Stimulated activated CD8-positive, alpha-beta memory T cell treated with anti-CD3 and anti-CD28 coated beads, Interleukin-7, amount 100 ng/mL, for 48 hours (primary cell): ENCODE results near the gene CCDC73.

Experiments
- DNase-seq, 2 donors: peaks; one replicate each; pipeline ENCODE4 v3.0.0-alpha.2; 2020; ENCODE audit warnings: low read depth in 1 of 2; ENCODE audit errors: extremely low read depth in 1 of 2

Gene CCDC73

DNA sequence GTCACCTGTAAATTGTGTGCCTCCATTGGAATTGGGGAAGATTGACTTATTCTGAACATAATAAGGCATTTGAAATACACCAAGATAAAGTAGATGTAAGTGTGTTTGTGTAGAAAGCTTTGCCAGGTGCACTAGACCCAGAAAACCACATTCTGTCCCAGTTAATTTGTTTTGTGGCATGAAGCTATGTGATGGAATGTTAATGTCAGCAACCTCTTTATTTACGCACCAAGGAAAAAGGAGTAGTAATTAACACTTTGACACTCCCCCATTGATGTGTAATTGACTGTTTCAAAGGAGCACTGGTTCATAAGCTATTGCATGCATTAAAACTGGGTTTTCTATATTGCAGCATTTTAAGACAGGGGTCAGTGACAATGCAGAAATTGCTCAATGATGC, 196.5 kb downstream of the CCDC73 start:
- DNase-seq: no peak

DNA sequence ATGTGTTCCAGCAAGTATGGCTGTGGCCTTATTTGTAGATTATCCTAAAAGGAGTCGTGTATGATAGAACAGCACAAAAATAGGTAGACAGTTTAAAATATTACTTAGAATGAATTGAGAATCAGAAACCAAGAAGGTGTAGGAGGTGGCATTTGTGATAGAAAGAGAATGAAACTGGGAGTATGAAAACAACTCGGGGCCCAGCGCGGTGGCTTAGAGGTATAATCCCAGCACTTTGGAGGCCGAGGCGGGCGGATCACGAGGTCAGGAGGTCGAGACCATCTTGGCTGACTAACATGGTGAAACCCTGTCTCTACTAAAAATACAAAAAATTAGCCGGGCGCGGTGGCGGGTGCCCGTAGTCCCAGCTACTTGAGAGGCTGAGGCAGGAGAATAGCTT, 198.3 kb downstream of the CCDC73 start:
- peak in 1 of 2 donors; percentile 32 for DNase-seq

GRCh38 chr11:32594272-32594671, 200.2 kb downstream of the CCDC73 start:
- DNase-seq: no peak

DNA sequence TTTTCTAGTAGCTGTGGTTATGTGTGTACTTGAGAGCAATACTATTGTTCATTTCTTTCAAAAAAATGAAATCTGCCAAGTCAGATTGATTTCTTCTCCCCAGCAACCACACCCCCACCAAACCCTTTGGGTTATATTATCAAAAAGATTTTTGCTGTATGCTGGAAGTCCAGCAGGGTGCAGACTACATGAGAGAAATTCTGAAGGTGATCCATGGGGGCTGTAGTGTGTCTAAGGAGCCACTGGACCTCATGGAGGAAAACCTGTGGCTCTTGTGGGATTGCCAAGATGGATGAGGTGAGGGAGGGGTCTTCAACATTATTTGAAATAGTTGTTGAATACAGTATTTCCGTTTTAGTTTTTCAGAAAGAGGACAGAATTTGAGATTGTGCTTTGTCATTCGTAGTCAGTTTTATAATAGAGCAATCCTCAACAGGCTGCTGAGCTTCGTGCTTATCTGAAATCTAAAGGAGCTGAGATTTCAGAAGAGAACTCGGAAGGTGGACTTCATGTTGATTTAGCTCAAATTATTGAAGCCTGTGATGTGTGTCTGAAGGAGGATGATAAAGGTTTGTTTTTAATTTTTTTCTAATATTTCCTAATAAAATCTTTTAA, 207.8 kb downstream of the CCDC73 start:
- DNase-seq: no peak

GRCh38 chr11:32584921-32585320, 209.5 kb downstream of the CCDC73 start:
- no peak for DNase-seq

GRCh38 chr11:32583459-32584271, 210.8 kb downstream of the CCDC73 start, which contains the start of gene EIF3M:
EIF3M (plus strand) TSS chr11:32583831; CDS start chr11:32583888, 57 bp downstream.
- peak; percentile 88 to 93 for DNase-seq

- DNase-seq: no peak
These were observed 212.9 kb downstream of the CCDC73 start for GRCh38 chr11:32581556-32581955.

DNA sequence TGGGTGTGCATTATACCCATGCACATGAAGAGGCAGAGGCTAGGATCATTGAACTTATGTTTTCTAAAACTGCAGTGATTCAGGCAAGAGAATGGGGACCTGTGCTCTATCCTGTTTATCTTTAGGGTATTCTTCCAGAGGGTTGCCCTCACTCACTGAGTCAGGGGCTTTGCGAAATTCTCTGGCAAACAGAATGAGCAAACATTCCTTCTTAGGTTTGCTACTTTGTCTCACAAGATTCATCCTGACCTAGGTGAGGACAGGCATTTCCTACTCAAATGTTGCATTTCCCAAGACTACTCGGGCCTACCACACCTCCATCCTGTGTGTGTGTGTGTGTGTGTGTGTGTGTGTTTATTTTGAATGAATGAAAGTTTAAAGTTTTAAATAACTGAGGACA, 213.5 kb downstream of the CCDC73 start:
- DNase-seq: no peak

DNA sequence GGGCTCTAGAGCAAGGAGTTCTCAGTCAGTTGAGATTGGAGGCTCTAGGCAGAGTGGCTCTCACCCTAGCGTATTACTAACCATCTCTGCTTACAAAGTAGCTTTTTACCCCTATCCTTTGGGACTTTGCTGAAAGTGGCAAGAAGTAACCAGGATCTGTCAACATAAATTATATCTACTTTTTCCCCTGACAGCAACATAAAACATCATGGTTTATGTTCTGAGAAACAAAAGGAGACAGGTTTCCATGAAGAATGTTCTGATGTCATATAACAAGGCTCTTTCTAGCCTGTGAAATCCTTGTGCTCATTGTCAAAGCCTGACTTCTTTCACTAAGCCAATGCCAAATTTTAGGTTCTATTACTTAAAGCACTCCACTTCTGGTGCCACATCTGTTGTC, 218.0 kb downstream of the CCDC73 start:
- DNase-seq: no peak

- no peak for DNase-seq
These were observed 219.4 kb downstream of the CCDC73 start for GRCh38 chr11:32575070-32575469.

GRCh38 chr11:32574421-32574820, 220.0 kb downstream of the CCDC73 start:
- DNase-seq: no peak

GRCh38 chr11:32573228-32573627, 221.2 kb downstream of the CCDC73 start:
- no peak for DNase-seq

DNA sequence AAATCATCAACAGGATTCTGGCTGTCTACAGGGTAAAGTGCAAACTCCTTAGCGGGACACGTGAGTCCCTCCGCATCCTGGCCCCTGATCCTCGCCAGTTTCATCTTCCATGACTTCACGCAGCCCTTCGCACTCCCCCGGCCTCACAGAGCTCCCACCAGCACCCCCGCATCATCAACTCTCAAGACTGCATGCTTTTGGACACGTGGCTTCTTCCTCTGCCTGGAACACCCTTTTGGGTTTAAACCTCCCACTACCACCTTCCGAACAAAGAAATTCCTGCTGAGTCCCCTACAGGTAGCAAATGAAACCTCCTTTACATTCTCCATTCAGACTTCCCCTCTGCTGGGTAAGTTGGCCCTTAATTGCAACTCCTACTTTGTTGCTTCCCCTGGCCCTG, 223.4 kb downstream of the CCDC73 start:
- DNase-seq: no peak

DNA sequence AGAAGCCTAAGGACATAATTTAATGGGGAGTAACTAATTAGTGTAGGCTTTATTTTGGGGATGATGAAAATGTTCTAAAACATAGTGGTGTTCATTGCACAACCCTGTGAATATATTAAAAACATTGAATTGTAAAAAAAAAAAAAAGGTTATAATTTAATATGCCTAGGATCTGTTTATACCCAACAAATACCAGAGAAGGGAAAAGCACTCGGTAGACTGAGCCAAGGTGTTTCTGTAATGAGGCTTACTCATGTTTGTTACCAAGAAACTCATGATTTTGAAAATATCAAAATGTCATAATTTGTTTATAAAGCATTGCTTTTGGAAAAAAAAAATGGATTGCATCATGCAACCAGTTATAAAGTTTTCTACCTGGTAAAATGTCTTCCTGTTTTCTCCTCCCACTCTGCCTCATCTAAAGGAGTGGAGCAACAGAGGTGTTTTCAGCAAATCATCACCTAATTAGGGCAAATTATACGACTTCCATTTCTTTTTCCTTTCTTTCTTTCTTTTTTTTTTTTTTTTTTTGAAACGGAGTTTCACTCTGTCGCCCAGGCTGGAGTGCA, 225.1 kb downstream of the CCDC73 start:
- DNase-seq: no peak

GRCh38 chr11:32567154-32567553, 227.3 kb downstream of the CCDC73 start:
- DNase-seq: no peak

DNA sequence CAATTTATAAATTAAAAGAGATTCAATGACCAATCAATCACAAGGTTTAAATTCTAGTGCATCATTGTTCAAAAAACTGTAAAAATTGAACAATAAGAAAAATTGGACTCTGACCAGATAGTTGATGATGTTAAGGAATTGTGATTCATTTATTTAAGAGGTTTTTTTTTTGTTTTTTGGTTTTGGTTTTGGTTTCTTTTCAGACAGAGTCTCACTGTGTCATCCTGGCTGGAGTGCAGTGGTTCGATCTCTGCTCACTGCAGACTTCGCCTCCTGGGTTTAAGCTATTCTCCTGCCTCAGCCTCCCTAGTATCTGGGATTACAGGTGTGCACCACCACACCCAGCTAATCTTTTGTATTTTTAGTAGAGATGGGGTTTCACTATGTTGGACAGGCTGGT, 227.9 kb downstream of the CCDC73 start:
- no peak for DNase-seq

GRCh38 chr11:32563600-32563959, 230.9 kb downstream of the CCDC73 start:
- DNase-seq: no peak

DNA sequence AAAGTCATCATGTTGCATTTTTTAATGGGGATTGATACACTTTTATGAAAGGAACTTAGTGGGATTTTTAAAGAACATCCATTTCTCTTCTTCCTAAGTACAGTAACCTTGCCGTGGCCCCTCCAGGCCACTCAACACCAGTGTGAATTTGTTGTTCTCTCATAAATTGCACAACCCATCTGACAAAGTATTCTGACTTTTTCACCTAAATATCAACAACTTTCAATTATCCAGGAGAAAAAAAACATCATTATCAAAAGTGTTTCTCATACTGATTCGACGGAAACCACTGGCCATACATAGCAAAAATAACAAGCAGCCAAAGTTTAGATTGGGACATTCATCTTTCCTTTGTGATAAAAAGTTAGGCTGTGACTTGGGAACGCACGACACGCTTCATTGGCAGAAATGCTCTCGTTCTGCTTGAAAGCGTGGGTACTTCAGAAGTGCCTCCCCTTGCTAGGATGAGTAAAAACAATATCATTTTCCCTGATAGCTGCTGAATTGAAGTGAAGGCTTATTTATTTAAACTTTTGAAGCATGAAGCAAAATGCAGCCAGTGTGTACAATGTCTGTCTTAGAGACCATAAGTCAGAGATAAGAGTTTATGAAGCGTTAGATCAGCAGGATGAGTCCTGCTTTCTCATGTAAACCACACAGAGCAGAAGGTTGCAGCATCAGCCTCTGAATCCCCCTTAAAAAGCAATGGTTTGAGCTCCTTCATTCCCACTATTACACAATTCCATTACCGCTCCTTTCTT, 231.4 kb downstream of the CCDC73 start:
- no peak for DNase-seq

DNA sequence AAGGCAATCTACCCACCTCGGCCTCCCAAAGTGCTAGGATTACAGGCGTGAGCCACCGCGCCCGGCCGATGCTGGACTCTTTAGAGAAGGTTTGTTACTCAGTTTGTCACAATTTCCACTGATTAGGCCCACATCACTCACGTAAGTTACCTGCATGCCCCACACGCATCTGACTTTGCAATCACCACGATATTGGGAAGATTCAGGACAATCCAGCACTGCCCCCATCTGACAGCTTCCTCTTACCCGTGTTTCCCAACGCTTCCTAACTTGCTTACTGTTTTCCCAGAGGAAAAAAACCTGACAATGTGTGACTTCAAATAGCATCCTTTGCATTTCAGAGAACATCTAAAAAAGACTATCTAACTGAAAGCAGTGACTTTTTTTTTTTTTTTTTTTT, 232.6 kb downstream of the CCDC73 start:
- no peak for DNase-seq

- DNase-seq: no peak
These were observed 238.6 kb downstream of the CCDC73 start for GRCh38 chr11:32555895-32556294.

- DNase-seq: no peak
These were observed 239.4 kb downstream of the CCDC73 start for GRCh38 chr11:32555091-32555490.
